ENCODE results near the gene C19orf18.

C19orf18 gene

GRCh38 chr19:57947419-57948134 is 26.8 kb downstream of the C19orf18 start, which contains the start of gene ZNF256:
ZNF256 (minus strand) TSS chr19:57947706; CDS start chr19:57947474, 232 bp downstream.
- peak; percentile 79 to 86 (median 84) for DNase-seq (ENCODE audit: low read depth in 4 of 4, low spot score in 1 of 4)

- DNase-seq (ENCODE audit: low read depth in 4 of 4, low spot score in 1 of 4), result no peak
These were observed 27.3 kb downstream of the C19orf18 start for GRCh38 chr19:57947088-57947418.

GRCh38 chr19:57946316-57946715 is 28.0 kb downstream of the C19orf18 start:
- DNase-seq (ENCODE audit: low read depth in 4 of 4, low spot score in 1 of 4), result no peak

GRCh38 chr19:57941593-57941992 is 32.7 kb downstream of the C19orf18 start:
- no peak for DNase-seq (ENCODE audit: low read depth in 4 of 4, low spot score in 1 of 4)

GRCh38 chr19:57935731-57936130 is 38.6 kb downstream of the C19orf18 start:
- no peak for DNase-seq (ENCODE audit: low read depth in 4 of 4, low spot score in 1 of 4)

- peak in 1 of 4 experiments; percentile 8 for DNase-seq (ENCODE audit: low read depth in 4 of 4, low spot score in 1 of 4)
These were observed 39.3 kb downstream of the C19orf18 start, which contains the start of gene ZNF418 for GRCh38 chr19:57934820-57935665. ZNF418 (minus strand) TSS chr19:57935402; CDS start chr19:57933822, 1,580 bp downstream.

GRCh38 chr19:57927587-57927986 is 46.7 kb downstream of the C19orf18 start:
- no peak for DNase-seq (ENCODE audit: low read depth in 4 of 4, low spot score in 1 of 4)

GRCh38 chr19:57916168-57916995 is 58.0 kb downstream of the C19orf18 start, which contains the start of gene ZNF417:
ZNF417 (minus strand) TSS chr19:57916592; CDS start chr19:57916411, 181 bp downstream.
- peak; percentile 45 to 70 (median 58) for DNase-seq (ENCODE audit: low read depth in 4 of 4, low spot score in 1 of 4)

- DNase-seq (ENCODE audit: low read depth in 4 of 4, low spot score in 1 of 4), result no peak
These were observed 59.8 kb downstream of the C19orf18 start for GRCh38 chr19:57914531-57914930.

Data from stimulated activated CD4-positive, alpha-beta T cell treated with anti-CD3 and anti-CD28 coated beads, Interleukin-1b, Interleukin-23, amount 100 ng/mL, for 24 hours (primary cell).